ENCODE data around the gene PPP2R5D. TPM values are rescaled to one million over a fixed set of nuclear protein-coding genes. Genes with fewer than 3 reads are reported as not detected.
"Not testable (repeated sequence)": the region's sequence is repeated elsewhere in the genome, so short reads cannot be mapped to it uniquely, and the experiment has no call there.

PPP2R5D gene
- total RNA-seq = 56.4 and 60.8 TPM in 2 replicates

DNA sequence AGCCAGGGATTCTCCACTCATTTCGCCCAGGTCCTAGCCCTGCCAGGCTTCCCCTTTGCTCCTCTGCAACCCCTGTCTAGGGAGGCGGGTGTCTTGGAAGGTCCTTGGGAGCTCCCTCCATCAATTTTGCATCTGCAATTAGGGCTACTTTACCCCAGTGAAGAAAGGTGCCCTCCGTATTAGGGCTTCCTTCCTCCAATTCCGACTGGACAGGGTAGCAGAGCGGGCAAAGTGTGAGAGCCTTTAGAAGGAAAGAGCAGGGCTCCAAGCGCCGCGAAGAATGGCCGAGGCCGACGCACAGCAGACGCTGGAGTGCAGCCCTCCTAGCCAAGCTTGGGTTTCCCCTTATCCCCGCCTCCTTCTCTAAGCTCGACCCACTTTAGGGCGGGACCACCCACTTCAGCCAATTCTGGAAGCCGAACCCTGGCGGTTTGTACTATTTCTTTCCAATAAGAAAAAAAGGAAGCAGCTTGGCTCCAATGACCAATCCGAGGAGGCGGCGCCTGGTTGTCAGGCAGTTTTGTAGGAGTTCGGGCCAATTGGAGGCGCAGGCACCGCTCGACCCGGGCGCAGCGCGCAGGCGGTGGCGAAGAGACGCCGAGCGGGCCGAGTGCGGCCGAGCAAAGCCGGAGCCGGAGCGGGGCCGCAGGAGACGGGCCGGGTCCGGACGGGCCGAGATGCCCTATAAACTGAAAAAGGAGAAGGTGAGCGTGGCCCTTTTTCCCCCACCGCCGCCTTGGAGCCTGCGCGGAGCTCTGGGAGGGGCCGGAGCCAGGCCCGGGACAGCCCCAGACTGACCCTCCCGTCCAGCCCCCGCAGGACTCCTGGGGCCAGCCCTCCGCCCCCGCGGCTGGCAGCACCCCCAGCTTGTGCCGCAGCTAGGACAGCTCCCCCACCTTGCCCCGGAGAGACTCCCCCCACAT lies at the start of gene PPP2R5D:
PPP2R5D (plus strand) TSS at position 570 of the 923 bp plus-strand sequence; CDS start at position 678, 108 bp downstream.
- DNase-seq (ENCODE audit: extremely low read depth, low read depth, low spot score) = peak; percentile 96

DNA sequence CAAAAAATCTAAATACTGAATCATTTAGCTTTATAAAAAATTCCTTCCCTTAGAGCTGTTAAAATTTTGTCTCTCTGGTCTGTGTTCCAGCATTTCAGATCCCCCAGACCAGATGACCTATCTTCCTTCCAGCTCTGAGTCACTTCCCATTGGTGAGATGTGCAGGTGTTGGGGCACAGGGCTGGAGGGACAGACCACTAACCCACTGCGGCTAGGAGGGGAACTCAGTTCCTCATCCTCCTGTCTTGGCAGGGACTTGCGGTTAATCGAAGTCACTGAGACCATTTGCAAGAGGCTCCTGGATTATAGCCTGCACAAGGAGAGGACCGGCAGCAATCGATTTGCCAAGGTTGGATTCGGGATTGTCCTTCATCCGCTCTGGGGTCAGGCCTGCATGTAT lies 49.0 kb upstream of the PPP2R5D start:
- DNase-seq (ENCODE audit: extremely low read depth, low read depth, low spot score) = no peak

DNA sequence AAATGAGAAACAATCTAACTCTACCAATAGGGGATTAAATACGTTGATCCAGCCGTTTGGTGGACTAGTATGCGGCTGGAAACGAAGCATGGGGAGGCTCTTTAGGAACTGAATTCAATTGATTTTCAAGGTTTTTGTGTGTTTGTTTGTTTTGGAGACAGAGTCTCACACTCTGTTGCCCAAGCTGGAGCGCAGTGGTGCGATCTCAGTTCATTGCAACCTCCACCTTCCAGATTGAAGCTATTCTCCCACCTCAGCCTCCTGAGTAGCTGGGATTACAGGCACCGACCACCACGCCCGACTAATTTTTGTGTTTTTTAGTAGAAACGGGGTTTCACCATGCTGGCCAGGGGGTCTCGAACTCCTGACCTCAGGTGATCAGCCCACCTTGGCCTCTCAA lies 48.0 kb upstream of the PPP2R5D start:
- no peak for DNase-seq (ENCODE audit: extremely low read depth, low read depth, low spot score)

DNA sequence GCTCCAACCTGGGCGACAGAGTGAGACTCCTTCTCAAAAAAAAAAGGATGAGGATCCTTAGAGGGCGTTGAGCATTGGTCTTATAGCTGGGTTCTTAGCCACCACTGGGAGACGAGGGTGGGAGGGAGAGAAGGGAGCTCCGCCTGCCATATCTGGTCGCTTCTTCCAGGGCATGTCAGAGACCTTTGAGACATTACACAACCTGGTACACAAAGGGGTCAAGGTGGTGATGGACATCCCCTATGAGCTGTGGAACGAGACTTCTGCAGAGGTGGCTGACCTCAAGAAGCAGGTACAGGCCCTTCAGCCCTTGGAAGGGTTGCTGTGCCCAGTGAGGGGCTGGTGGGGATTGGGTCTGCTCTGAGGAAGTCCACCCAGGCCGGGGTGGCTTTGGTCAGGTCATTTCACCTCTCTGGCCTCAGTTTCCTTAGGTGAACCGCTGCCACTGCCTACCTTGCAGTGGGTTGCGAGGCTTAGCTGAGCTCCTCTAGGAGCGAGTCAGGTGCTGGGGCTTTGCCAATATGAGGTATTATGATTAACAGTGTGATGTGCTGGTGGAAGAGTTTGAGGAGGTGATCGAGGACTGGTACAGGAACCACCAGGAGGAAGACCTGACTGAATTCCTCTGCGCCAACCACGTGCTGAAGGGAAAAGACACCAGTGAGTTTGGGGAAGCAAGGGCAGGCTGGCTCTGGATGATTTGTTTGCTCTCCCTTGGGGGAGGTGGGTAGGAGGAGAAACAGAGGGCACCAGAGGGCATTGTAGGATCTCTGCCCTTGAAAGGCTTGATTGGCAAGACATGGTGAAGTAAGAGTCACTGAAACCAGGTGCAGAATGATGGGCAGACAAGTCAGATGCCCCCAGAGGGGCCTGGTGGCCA lies 46.6 kb upstream of the PPP2R5D start:
- DNase-seq (ENCODE audit: extremely low read depth, low read depth, low spot score) = no peak

DNA sequence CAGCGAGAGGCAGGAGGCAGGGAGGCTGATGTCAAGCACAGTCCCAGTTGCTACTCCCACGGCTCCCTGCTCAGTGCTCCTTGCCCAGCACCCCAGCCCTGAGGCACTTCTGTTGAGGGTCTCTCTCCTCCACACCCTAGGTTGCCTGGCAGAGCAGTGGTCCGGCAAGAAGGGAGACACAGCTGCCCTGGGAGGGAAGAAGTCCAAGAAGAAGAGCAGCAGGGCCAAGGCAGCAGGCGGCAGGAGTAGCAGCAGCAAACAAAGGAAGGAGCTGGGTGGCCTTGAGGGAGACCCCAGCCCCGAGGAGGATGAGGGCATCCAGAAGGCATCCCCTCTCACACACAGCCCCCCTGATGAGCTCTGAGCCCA lies 46.0 kb upstream of the PPP2R5D start:
- no peak for DNase-seq (ENCODE audit: extremely low read depth, low read depth, low spot score)

DNA sequence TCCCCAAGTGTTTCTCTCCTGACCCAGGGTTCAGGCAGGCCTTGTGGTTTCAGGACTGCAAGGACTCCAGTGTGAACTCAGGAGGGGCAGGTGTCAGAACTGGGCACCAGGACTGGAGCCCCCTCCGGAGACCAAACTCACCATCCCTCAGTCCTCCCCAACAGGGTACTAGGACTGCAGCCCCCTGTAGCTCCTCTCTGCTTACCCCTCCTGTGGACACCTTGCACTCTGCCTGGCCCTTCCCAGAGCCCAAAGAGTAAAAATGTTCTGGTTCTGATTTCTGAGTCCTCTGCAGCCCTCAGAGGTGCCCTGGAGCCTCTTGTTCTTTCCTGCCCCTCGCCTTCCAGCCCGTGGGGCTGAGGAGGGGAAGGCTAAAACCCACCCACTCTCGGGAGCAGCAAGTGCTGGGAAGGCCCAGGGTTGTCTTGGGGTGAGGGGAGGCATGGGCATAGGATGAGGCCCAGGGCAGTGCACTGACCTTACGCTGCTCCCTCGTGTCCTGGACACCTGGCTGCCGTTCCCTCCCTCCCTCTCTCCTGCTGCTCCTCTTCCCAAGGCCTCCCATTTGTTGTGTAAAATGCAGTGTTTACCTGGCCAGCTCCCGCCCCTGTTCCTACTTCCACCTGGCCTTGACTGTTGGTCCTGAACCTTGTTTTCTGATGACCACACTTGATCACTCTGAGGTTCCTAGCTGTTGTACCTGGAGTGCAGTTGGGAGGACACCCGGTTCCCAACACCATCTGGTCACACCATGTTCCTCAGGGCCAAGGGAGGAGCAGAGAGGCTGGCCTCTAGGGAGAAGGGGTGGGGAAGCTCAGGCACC lies 45.2 kb upstream of the PPP2R5D start:
- DNase-seq (ENCODE audit: extremely low read depth, low read depth, low spot score) = no peak

DNA sequence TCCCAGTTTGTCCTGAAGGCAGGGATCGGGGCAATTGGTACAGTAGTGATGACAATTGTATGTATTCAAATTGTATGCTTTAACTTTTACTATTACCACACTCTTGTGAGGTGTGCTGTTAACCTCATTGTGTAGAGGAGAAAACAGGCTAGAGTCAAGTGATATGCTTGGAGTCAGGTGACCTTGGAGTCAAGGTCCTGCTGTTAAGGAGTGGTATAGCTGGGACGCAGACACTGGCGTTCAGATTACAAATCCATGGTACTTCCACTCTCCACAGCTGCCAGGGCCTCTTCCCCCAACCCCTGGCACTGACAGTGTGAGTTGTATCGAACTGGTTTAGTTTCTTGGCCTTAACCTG lies 44.6 kb upstream of the PPP2R5D start:
- no peak for DNase-seq (ENCODE audit: extremely low read depth, low read depth, low spot score)

DNA sequence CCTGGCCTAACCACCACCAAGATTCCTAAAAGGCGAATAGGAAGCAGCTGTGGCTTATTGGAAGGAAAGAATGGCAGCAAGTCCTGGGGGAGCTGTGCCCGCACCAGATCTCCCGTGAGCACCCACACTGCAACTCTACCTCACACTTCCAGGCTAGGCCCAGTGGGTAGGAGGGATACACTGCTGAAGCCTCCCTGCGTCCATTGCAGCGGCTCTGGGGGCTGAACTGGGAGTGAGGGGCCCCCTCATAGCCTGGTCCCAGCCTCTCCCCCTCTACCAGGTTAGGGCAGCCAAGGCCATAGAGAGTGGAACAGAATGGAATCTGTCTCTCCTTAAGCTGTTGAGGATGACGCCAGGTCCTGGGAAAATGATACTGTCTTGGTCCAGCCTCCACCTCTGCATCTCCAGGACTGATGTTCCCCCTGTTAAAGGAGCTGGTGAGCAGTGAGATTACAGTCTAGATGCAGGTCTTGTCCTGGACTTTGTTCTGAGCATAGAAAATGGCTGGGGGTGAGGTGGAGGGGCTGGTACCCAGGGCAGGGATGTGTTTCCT lies 43.8 kb upstream of the PPP2R5D start:
- DNase-seq (ENCODE audit: extremely low read depth, low read depth, low spot score) = no peak

DNA sequence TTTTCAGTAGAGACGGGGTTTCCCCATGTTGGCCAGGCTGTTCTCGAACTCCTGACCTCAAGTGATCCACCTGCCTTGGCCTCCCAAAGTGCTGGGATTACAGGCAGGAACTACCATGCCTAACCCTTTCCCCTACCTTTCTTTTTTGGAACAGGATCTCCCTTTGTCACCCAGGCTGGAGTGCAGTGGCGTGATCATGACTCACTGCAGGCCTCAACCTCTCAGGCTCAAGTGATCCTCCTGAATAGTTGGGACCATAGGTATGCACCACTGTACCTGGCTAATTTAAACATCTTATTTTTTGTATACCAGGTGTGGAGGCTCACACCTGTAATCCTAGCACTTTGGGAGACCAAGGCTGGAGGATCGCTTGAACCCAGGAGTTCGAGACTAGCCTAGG lies 43.0 kb upstream of the PPP2R5D start:
- not testable (repeated sequence) for DNase-seq (ENCODE audit: extremely low read depth, low read depth, low spot score)

DNA sequence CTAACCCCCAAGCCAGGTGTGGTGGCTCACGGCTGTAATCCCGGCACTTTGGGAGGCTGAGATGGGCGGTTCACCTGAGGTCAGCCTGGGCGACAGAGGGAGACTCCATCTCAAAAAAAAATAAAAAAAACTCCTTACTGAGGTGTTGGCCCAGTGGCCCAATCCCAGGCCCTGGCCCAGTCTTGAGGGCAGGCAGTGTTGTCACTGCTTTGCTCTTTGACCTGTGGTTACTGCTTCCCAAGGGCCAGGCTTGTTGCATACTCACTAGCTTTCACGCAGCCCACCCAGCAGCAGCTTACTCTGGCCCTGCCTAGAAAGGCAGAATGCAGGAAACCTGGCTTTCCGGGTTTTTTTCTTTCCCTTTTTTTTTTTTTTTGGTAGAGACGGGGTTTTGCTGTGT lies 41.9 kb upstream of the PPP2R5D start:
- DNase-seq (ENCODE audit: extremely low read depth, low read depth, low spot score) = no peak

DNA sequence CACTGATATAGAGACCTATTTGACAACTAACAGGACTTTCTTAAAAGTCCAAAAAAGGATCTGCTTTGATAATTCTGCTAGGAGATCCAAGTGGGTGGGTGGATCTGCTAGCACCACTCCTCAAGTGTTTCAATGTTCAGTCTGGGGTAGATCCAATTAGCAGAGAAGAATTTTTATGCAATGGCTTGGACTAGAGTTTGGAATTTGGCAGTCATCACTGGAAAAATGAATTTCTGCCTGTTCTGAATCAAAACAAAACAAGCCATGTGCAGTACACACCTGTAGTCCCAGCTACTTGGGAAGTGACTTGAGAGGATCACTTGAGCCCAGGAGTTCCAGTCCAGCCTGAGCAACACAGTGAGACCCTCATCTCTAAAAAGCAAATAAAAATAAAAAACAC lies 36.4 kb upstream of the PPP2R5D start:
- no peak for DNase-seq (ENCODE audit: extremely low read depth, low read depth, low spot score)

DNA sequence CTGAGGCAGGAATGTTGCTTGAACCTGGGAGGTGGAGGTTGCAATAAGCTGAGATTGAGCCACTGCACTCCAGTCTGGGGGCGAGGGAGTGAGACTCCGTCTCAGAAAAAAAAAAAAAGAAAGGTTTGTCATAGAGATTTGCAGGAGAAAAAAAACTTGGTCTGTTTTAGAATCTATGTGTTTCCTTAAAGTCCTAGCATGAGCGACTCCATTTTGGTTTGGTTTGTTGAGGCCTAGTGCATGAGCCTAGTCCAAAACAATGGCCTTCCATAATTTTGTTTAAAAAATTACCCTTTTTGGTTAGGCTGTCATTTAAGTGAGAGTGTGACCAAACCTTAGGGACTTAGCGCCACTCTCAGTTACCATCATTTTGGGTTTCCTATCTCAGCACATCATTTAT lies 32.0 kb upstream of the PPP2R5D start:
- DNase-seq (ENCODE audit: extremely low read depth, low read depth, low spot score) = no peak

DNA sequence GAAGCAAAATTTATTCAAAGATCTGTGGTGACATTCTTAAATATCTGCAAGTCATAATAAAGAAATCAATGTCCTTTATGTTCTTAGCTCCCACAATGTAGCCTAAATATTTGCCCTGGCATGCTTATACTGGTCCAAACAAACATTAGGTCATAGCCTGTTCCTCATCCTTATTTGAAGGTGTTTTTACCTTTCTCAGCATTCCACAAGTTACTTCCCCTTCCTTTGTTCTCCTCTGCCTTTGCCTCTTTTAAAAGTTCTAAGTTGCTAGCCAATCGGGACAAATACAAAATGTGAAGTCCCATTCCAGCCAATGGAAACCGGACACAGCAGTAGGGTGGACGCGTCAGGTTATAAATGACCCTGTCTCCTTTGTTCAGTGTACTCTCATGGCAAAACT lies 30.0 kb upstream of the PPP2R5D start:
- DNase-seq (ENCODE audit: extremely low read depth, low read depth, low spot score) = not testable (repeated sequence)

DNA sequence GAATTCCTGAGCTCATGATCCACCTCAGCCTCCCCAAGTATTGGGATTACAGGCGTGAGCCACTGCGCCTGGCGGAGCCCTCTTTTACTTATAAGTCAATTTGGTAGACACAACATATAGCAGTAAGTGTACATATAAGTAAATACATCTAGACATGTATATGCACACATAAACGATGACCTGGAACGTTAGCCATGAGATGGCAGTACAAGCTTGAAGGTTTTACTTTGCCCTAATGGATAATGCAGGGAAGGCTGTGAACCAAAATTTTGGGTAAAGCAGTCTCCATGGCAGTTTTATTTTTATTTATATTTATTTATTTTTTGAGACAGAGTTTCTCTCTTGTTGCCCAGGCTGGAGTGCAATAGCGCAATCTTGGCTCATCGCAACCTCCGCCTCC lies 26.2 kb upstream of the PPP2R5D start:
- DNase-seq (ENCODE audit: extremely low read depth, low read depth, low spot score) = no peak

DNA sequence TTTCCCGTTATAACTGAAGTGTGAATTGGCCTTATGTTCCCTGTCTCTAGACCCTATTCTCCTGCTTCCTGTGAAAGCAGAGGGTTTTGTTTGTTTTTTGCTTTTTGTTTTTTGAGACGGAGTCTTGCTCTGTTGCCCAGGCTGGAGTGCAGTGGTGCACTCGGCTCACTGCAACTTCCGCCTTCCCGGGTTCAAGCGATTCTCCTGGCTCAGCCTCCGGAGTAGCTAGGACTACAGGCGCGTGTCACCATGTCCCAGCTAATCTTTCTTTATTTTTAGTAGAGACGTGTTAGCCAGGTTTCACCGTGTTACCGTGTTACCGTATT lies 24.5 kb upstream of the PPP2R5D start:
- DNase-seq (ENCODE audit: extremely low read depth, low read depth, low spot score) = no peak

DNA sequence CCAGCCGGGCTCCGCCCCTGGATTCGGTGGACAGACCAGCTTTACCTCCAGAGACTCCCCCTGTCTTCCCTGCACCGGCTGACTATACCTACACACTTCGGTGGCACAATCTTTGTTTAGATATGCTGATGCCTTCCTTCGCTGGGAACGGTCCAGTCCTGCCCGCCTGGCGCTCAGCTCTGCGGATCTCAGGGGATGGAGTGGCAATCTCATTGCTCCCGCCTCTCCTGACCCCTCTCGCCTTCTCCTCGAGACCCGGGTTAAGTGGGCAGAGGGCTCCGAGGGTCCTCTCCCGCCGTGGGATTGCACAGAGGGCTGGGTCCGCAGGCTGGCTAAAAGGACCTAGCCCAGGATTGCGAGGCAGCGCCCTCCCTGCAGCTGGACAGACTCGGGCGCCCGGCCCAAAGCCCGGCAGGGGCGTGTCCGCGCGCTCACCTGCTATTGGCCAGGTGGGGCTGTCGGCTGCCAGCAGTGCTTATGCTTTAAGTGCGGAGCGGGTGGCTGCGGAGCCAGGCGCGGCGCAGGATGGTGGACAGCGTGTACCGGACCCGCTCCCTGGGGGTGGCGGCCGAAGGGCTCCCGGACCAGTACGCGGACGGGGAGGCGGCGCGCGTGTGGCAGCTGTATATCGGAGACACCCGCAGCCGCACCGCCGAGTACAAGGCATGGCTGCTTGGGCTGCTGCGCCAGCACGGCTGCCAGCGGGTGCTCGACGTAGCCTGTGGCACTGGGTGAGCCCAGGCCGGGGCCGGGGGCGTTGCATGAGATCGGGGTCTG lies 23.9 kb upstream of the PPP2R5D start, which contains the start of gene GNMT:
GNMT (plus strand) TSS at position 512 of the 777 bp plus-strand sequence; CDS start at position 526, 14 bp downstream.
- DNase-seq (ENCODE audit: extremely low read depth, low read depth, low spot score) = no peak

DNA sequence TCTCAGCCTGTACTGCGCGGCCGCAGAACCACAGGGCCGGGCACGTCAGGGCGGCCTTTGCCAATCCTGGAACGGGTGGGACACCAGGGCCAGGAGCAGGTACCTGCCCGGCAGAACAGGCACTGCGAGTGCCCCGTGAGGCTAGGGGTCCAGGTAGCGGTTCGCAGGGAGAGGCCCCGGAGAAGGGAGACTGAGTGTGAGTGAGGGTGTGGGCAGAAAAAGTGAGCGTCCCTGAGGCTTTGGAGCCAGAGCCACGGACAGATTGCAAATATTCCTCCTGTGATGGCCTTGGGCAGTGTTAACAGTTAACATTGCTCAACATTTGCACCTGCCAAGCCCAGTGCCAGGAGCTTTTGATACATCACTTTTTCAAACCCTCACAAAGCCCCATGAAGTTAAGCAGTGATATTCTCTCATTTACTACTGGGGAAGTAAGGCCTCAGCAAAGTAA lies 23.3 kb upstream of the PPP2R5D start:
- DNase-seq (ENCODE audit: extremely low read depth, low read depth, low spot score) = no peak

DNA sequence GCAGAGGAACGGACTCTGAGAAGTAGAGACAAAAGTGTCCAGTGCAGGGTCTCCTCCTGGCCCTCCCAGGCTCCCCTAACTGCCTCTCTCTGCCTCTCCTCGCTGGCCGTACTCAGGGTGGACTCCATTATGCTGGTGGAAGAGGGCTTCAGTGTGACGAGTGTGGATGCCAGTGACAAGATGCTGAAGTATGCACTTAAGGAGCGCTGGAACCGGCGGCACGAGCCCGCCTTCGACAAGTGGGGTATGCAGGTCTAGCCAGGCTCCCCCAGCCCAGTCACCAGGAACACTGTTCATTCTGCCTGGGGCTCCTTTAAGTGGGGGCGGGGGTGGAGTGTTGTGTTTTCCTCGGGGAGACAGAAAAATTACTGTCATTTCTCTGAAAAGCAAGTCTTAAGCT lies 22.3 kb upstream of the PPP2R5D start:
- no peak for DNase-seq (ENCODE audit: extremely low read depth, low read depth, low spot score)

DNA sequence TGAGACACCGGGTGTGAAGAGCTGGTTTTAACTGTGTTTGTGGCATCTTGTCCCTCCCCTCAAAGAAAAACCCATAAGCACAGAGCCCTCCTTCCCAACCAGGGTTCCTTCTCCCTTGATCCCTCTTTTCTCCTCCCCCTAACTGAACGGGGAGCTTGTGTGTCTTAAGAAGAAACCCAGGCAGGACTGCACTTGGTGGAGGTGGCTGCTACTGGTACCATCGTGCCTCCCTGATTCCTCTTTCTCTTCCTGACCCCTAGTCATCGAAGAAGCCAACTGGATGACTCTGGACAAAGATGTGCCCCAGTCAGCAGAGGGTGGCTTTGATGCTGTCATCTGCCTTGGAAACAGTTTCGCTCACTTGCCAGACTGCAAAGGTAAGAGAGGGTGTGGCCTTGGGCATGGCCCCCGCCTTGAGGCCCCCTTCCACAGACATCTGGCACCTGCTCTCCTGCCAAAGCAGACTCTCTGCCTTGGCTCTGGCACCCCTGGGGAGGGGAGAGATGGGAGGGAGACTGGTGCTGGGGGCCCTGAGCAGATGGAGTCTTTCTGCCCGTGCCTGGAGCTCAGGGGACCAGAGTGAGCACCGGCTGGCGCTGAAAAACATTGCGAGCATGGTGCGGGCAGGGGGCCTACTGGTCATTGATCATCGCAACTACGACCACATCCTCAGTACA lies 21.7 kb upstream of the PPP2R5D start:
- DNase-seq (ENCODE audit: extremely low read depth, low read depth, low spot score) = no peak

All from glomerular endothelial cell (primary cell).